Measurements from ENCODE around the gene STK32B. TPM values are rescaled to one million over a fixed set of nuclear protein-coding genes. Genes with fewer than 3 reads are reported as not detected.

Gene STK32B
- total and polyA plus RNA-seq, 12 donors, result 0.12 to 0.68 (median 0.34) TPM

GRCh38 chr4:5021546-5021945, 29.7 kb upstream of the STK32B start:
- no peak for TF ChIP-seq CTCF (IDR thresholded peaks at IDR 0.05)
- no peak overlapping the region for H3K4me3 ChIP-seq
- intact Hi-C loops (cut with DNase I), result no loop called here
- ATAC-seq (no peak), DNase-seq (no peak)
- 70 to 73% methylated on average over 3 of the region's 3 CpGs for WGBS, 2 donors
- peaks cover 0 to 16% (median 5%) of the 10 kb centered on the region in 9 donors for H3K4me1 ChIP-seq
- H3K36me3 ChIP-seq, result no peaks in the 10 kb centered on the region
- H3K27me3 ChIP-seq, result peaks cover 0 to 47% (median 36%) of the 10 kb centered on the region in 7 donors
- H3K9me3 ChIP-seq, result peaks cover 0 to 13% (median 0%) of the 10 kb centered on the region in 11 donors
- H3K27ac ChIP-seq, result no peak overlapping the region

- Histone ChIP-seq H3K9me3 (peaks cover 0 to 13% (median 0%) of the 10 kb centered on the region in 11 donors), H3K27me3 (peaks cover 0 to 29% (median 9%) of the 10 kb centered on the region in 7 donors), H3K27ac (peak overlapping the region in 1 of 10 donors; percentile 47), H3K4me3 (no peak overlapping the region), H3K36me3 (no peaks in the 10 kb centered on the region), H3K4me1 (peaks cover 0 to 6% (median 0%) of the 10 kb centered on the region in 9 donors)
- 75 to 77% methylated on average over 6 of the region's 6 CpGs for WGBS, 2 donors
- intact Hi-C loops (cut with DNase I), result no loop called here
- DNase-seq (no peak), ATAC-seq (peak in 1 of 8 donors; percentile 63)
- TF ChIP-seq CTCF (IDR thresholded peaks at IDR 0.05), result no peak
These were observed 26.6 kb upstream of the STK32B start for GRCh38 chr4:5024673-5025072.

GRCh38 chr4:5026371-5026770, 24.9 kb upstream of the STK32B start:
- no peak overlapping the region for H3K4me3 ChIP-seq
- intact Hi-C loops (cut with DNase I), result no loop called here
- H3K4me1 ChIP-seq, result peaks cover 0 to 8% (median 0%) of the 10 kb centered on the region in 9 donors
- 81 to 84% methylated on average over 3 of the region's 3 CpGs for WGBS, 2 donors
- H3K27me3 ChIP-seq, result peaks cover 0 to 15% (median 4%) of the 10 kb centered on the region in 7 donors
- H3K36me3 ChIP-seq, result no peaks in the 10 kb centered on the region
- DNase-seq (no peak), ATAC-seq (no peak)
- H3K9me3 ChIP-seq, result peaks cover 0 to 13% (median 0%) of the 10 kb centered on the region in 11 donors
- TF ChIP-seq CTCF (IDR thresholded peaks at IDR 0.05), result no peak
- no peak overlapping the region for H3K27ac ChIP-seq

- H3K27ac ChIP-seq, result no peak overlapping the region
- DNase-seq (no peak), ATAC-seq (no peak)
- H3K9me3 ChIP-seq, result peaks cover 0 to 13% (median 0%) of the 10 kb centered on the region in 11 donors
- H3K36me3 ChIP-seq, result no peaks in the 10 kb centered on the region
- intact Hi-C loops (cut with DNase I), result no loop called here
- H3K4me1 ChIP-seq, result peaks cover 0 to 15% (median 0%) of the 10 kb centered on the region in 9 donors
- no peak for TF ChIP-seq CTCF (IDR thresholded peaks at IDR 0.05)
- H3K4me3 ChIP-seq, result no peak overlapping the region
- peaks cover 0 to 15% (median 4%) of the 10 kb centered on the region in 7 donors for H3K27me3 ChIP-seq
These were observed 23.9 kb upstream of the STK32B start for GRCh38 chr4:5027346-5027745.

All from heart right ventricle (tissue), 16 donors.